Lower leg skin (tissue), 3 donors: ENCODE data around the gene NUP62.

ENCODE experiments used
- POLR2A ChIP-seq, 2 donors: fragments of 450-650 bp; IDR thresholded peaks; one replicate each; pipeline ENCODE4 v1.6.1; 2016 to 2017; ENCODE audit warnings: antibody characterized with exemption in 2 of 2, mild to moderate bottlenecking in 1 of 2, moderate library complexity in 1 of 2
- TF ChIP-seq, protein P1 (sequence below), 3 donors: fragments of 450-650 bp; IDR thresholded peaks; one replicate each; pipeline ENCODE4 v1.5.1; 2016; ENCODE audit warnings: antibody characterized with exemption in 3 of 3, mild to moderate bottlenecking in 3 of 3, moderate library complexity in 2 of 3

GRCh38 chr19:49972841-49973240 is 43.5 kb upstream of the NUP62 start:
- TF ChIP-seq, protein P1, sequence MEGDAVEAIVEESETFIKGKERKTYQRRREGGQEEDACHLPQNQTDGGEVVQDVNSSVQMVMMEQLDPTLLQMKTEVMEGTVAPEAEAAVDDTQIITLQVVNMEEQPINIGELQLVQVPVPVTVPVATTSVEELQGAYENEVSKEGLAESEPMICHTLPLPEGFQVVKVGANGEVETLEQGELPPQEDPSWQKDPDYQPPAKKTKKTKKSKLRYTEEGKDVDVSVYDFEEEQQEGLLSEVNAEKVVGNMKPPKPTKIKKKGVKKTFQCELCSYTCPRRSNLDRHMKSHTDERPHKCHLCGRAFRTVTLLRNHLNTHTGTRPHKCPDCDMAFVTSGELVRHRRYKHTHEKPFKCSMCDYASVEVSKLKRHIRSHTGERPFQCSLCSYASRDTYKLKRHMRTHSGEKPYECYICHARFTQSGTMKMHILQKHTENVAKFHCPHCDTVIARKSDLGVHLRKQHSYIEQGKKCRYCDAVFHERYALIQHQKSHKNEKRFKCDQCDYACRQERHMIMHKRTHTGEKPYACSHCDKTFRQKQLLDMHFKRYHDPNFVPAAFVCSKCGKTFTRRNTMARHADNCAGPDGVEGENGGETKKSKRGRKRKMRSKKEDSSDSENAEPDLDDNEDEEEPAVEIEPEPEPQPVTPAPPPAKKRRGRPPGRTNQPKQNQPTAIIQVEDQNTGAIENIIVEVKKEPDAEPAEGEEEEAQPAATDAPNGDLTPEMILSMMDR (IDR thresholded peaks at IDR 0.05): no peak
- no peak for TF ChIP-seq POLR2A (IDR thresholded peaks at IDR 0.05)
